ENCODE data around the gene C5. TPM values are rescaled to one million over a fixed set of nuclear protein-coding genes. Genes with fewer than 3 reads are reported as not detected.

Gene C5
- total RNA-seq, 4 donors from 2014 or later = 1.2 to 8.6 (median 2.1) TPM

- H3K27ac ChIP-seq = peak overlapping the region; percentile 76 to 92 (median 88)
- peak overlapping the region; percentile 19 to 26 (median 22) for H3K4me3 ChIP-seq
Measured at GRCh38 chr9:120925535-120926396, 124.3 kb downstream of the C5 start.

DNA sequence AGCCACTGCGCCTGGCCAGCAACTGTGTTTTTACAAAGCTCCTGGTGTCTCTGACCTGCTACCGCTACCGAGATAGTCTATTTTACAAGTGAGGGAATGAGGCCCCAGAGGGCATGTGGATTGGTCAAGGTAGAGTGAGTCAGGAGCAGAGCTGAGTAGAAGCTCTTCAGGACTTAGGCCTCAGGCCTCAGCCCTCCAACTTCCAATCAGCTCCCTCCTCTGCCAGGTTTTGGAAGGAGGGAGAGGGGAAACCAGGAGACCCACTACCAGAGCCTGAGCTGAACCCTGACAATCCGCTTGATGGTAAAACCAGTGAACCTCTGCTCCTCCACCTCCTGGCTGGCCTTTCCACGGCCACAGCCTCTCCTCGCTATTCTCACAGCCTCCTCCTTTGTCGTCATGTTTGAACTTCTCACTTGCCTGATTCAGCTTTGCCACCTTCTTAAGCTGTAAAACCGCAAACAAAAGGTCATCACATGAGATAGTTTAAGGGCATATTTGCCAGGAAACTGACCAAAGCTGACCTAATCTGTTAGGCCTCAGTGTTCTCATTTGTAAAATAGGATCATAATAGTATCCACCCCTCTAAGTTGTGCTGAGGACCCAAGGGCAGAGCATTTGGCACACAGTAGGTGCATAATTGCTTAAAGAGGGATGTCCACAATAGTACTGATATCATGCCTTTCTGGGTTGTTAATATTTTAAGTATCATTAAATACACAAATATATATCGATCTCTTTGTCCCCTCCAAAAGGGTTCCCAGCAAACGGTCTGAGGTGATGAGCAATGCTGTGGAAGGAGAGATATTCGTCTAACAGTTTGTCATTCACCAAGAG, 125.2 kb downstream of the C5 start:
- DNase-seq = no peak
- no peak for TF ChIP-seq POLR2A (IDR thresholded peaks at IDR 0.05)
- TF ChIP-seq, protein P1, sequence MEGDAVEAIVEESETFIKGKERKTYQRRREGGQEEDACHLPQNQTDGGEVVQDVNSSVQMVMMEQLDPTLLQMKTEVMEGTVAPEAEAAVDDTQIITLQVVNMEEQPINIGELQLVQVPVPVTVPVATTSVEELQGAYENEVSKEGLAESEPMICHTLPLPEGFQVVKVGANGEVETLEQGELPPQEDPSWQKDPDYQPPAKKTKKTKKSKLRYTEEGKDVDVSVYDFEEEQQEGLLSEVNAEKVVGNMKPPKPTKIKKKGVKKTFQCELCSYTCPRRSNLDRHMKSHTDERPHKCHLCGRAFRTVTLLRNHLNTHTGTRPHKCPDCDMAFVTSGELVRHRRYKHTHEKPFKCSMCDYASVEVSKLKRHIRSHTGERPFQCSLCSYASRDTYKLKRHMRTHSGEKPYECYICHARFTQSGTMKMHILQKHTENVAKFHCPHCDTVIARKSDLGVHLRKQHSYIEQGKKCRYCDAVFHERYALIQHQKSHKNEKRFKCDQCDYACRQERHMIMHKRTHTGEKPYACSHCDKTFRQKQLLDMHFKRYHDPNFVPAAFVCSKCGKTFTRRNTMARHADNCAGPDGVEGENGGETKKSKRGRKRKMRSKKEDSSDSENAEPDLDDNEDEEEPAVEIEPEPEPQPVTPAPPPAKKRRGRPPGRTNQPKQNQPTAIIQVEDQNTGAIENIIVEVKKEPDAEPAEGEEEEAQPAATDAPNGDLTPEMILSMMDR (IDR thresholded peaks at IDR 0.05) = no peak

More at GRCh38 chr9:120925535-120926396, 124.3 kb downstream of the C5 start:
- Histone ChIP-seq H3K36me3 (no peaks in the 10 kb centered on the region), H3K27me3 (no peaks in the 10 kb centered on the region), H3K4me1 (peaks cover 0 to 24% (median 4%) of the 10 kb centered on the region in 4 donors), H3K9me3 (no peaks in the 10 kb centered on the region)
- DNase-seq = peak in 2 of 3 donors; percentile 39 to 66
- TF ChIP-seq, protein P1 (IDR thresholded peaks at IDR 0.05) = no peak
- no peak for TF ChIP-seq POLR2A (IDR thresholded peaks at IDR 0.05)

DNA sequence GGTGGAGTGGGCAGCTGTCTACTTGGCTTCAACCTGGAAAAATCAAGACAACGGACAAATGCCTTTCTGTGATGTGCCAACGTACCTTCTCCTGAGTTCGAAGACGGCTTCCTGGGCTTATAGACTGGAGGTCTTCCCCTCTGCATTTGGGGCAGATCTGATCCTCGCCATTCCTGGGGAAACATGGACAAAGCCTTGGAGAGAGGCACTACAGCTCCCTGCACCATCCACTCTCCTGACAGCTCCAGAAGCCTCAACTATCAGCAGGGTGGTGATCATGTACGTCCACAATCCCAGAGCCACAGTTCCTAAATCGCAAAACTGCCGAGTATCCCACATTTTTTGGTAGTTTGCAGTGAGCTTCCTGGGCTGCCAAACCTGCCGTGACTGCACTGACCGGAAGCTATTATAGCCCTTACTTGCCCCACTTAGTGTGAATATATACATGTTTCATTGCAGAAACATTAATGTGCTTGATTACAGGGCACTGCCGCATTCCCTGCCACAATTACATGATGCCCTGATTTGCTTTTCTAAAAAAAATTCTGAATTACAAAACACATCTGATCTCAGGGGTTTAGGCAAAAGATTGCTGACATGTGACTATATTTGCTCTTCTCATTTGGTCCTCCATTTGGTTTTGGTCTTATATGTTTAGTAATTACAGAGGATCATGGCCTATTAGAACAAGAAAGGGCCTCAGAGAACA, 126.3 kb downstream of the C5 start:
- Histone ChIP-seq H3K27me3 (no peaks in the 10 kb centered on the region), H3K36me3 (no peaks in the 10 kb centered on the region), H3K9me3 (no peaks in the 10 kb centered on the region), H3K4me3 (peak overlapping the region in 1 of 4 donors; percentile 1), H3K4me1 (peaks cover 0 to 22% (median 2%) of the 10 kb centered on the region in 4 donors), H3K27ac (peak overlapping the region; percentile 76 to 92 (median 88))
- peak in 1 of 3 donors; percentile 38 for DNase-seq
- TF ChIP-seq, protein P1 (IDR thresholded peaks at IDR 0.05) = no peak
- TF ChIP-seq POLR2A (IDR thresholded peaks at IDR 0.05) = no peak

More for the DNA sequence above, 125.2 kb downstream of the C5 start:
- peaks cover 0 to 28% (median 4%) of the 10 kb centered on the region in 4 donors for H3K4me1 ChIP-seq
- peak overlapping the region; percentile 76 to 92 (median 88) for H3K27ac ChIP-seq
- H3K9me3 ChIP-seq = no peaks in the 10 kb centered on the region
- H3K4me3 ChIP-seq = peak overlapping the region in 3 of 4 donors; percentile 19 to 26 (median 21)
- no peaks in the 10 kb centered on the region for H3K27me3 ChIP-seq
- H3K36me3 ChIP-seq = no peaks in the 10 kb centered on the region

- Histone ChIP-seq H3K27ac (peak overlapping the region; percentile 13 to 92 (median 68)), H3K4me1 (peaks cover 0 to 19% (median 3%) of the 10 kb centered on the region in 4 donors), H3K4me3 (no peak overlapping the region), H3K27me3 (no peaks in the 10 kb centered on the region), H3K9me3 (no peaks in the 10 kb centered on the region), H3K36me3 (no peaks in the 10 kb centered on the region)
- peak in 1 of 3 donors; percentile 29 for DNase-seq
- no peak for TF ChIP-seq POLR2A (IDR thresholded peaks at IDR 0.05)
- TF ChIP-seq, protein P1 (IDR thresholded peaks at IDR 0.05) = no peak
Measured at GRCh38 chr9:120922404-120923195, 127.5 kb downstream of the C5 start.

Measured in Peyer's patch (tissue), 4 donors.